ENCODE data around the gene FSCN2. TPM values are rescaled to one million over a fixed set of nuclear protein-coding genes. Genes with fewer than 3 reads are reported as not detected.

FSCN2 gene
- total and polyA plus RNA-seq, 10 of the 15 experiments (the other 5 are each of a cell fraction or from before 2014, with no cell fraction given), result 0.12 to 2.1 (median 0.65) TPM; not detected in 3

- no peak for TF ChIP-seq PBX3 (IDR thresholded peaks at IDR 0.05; ENCODE audit: insufficient replicate concordance, low read depth, low read length)
- no peak for TF ChIP-seq IRF4 (IDR thresholded peaks at IDR 0.05; ENCODE audit: low read depth, low read length)
- no peak for TF ChIP-seq ZBTB33 (IDR thresholded peaks at IDR 0.05)
- no peak for TF ChIP-seq RFX5 (IDR thresholded peaks at IDR 0.05; ENCODE audit: low read depth, low read length)
- TF ChIP-seq KAT2A (conservative IDR thresholded peaks at IDR 0.05; ENCODE audit: control insufficient read depth, low read depth, low read length), result no peak
- TF ChIP-seq NFYA (IDR thresholded peaks at IDR 0.05; ENCODE audit: borderline replicate concordance, low read depth, low read length), result no peak
- no peak for TF ChIP-seq ZNF274 (IDR thresholded peaks at IDR 0.05; ENCODE audit: insufficient read depth, insufficient read length)
Measured at GRCh38 chr17:81492706-81493105, 35.5 kb upstream of the FSCN2 start (continued).

GRCh38 chr17:81493198-81494038 lies 34.8 kb upstream of the FSCN2 start:
- ChIA-PET SMC1A (ENCODE audit: uncharacterized antibody, unreplicated experiment) (no interaction called here), CTCF (interaction anchor here (1.4 kb wide), 1 partner anchor 240 kb away, joined by 3 read pairs; no protein-coding TSS in a partner anchor), RAD21 (ENCODE audit: unreplicated experiment) (no interaction called here), POLR2A (no interaction called here)
- Histone ChIP-seq H3K27me3 (replicated peaks in 1 of 2; ENCODE audit: control insufficient read depth in 2 of 2, insufficient read depth in 2 of 2, low read length in 1 of 2) (peaks cover 4 to 5% of the 10 kb centered on the region in 2 experiments; a peak in 3 of 4 replicates), H3K4me2 (ENCODE audit: control insufficient read depth, insufficient read depth) (no peak overlapping the region), H4K20me1 (ENCODE audit: control insufficient read depth, insufficient read depth) (no peaks in the 10 kb centered on the region), H3K36me3 (ENCODE audit: control insufficient read depth in 2 of 2, insufficient read depth in 2 of 2, low read length in 1 of 2) (no peaks in the 10 kb centered on the region), H3K9me3 (replicated peaks; ENCODE audit: control insufficient read depth, insufficient read depth, low read length) (no peaks in the 10 kb centered on the region; the same call in 2 of the 3 replicates), H3K4me3 (no peak overlapping the region), H3K9ac (ENCODE audit: control insufficient read depth, insufficient read depth, low read length) (no peak overlapping the region), H2AFZ (ENCODE audit: control insufficient read depth, low read depth, low read length) (no peak overlapping the region), H3K4me1 (ENCODE audit: control insufficient read depth, insufficient read depth, low read length) (no peaks in the 10 kb centered on the region), H3K79me2 (ENCODE audit: control insufficient read depth, insufficient read depth, low read length) (no peaks in the 10 kb centered on the region), H3K27ac (ENCODE audit: control insufficient read depth, insufficient read depth) (no peak overlapping the region)
- intact Hi-C loops (cut with micrococcal nuclease; ENCODE audit: unreplicated experiment), result no loop called here
- WGBS (ENCODE audit: insufficient coverage, insufficient replicate concordance, low lambda C conversion rate, missing lambda C conversion rate), result 54% methylated on average over 16 of the region's 16 CpGs
- in situ Hi-C loops (cut with MboI), result loop anchor here (25.0 kb wide), 1 partner anchor 356 kb away; no protein-coding TSS in a partner anchor
- ATAC-seq, result no peak
- DNase-seq (ENCODE audit: low read depth, low spot score), result no peak
- TF ChIP-seq TCF3 (IDR thresholded peaks at IDR 0.05; ENCODE audit: borderline replicate concordance, insufficient read depth, low read depth, low read length), result no peak
- TF ChIP-seq BCLAF1 (IDR thresholded peaks at IDR 0.05), result no peak
- peak; percentile 56; the same call in 1 of the 2 replicates for TF ChIP-seq NFYB (IDR thresholded peaks at IDR 0.05; ENCODE audit: insufficient read depth, low read depth, low read length)
- no peak for TF ChIP-seq SMAD1 (IDR thresholded peaks at IDR 0.05; ENCODE audit: low read depth, partially characterized antibody)
- no peak for TF ChIP-seq CBX3 (IDR thresholded peaks at IDR 0.05; ENCODE audit: borderline replicate concordance, low read depth)
- no peak for FAIRE-seq
- no TSS peak for BruUV-seq (replicated peaks)

Data from GM12878 (cell line).